ENCODE results near the gene NBL1. TPM values are rescaled to one million over a fixed set of nuclear protein-coding genes. Genes with fewer than 3 reads are reported as not detected.

Gene NBL1
- total and polyA plus RNA-seq, 2 experiments from 2014 or later: 6.1 to 10.6 TPM

DNA sequence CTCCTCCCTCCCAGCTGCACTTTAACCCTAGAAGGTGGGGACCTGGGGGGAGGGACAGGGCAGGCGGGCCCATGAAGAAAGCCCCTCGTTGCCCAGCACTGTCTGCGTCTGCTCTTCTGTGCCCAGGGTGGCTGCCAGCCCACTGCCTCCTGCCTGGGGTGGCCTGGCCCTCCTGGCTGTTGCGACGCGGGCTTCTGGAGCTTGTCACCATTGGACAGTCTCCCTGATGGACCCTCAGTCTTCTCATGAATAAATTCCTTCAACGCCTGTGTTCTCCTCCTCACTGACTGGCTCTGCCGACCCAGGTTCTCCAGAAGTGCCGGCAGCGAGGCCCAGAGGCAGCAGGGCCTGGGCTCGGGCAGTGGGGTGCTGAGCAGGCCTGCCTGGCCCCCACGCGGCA, 14.1 kb downstream of the NBL1 start:
- no peaks in the 10 kb centered on the region; the same call in 2 of the 3 replicates for H3K36me3 Mint-ChIP-seq (ENCODE audit: low read depth)
- Histone ChIP-seq H3K4me1 (ENCODE audit: insufficient read depth) (0 out of 2 replicates have a peak, but pooled peaks cover 6% of the 10 kb centered on the region), H3K79me2 (replicated peaks; ENCODE audit: insufficient read depth) (no peaks in the 10 kb centered on the region), H3K36me3 (ENCODE audit: insufficient read depth) (no peaks in the 10 kb centered on the region), H3K27ac (ENCODE audit: low read depth) (no peak overlapping the region), H3K27me3 (ENCODE audit: insufficient read depth) (peaks cover 11% of the 10 kb centered on the region), H3K4me3 (no peak overlapping the region), H4K20me1 (replicated peaks; ENCODE audit: insufficient read depth) (no peaks in the 10 kb centered on the region), H2AFZ (no peak overlapping the region), H3K9me2 (ENCODE audit: insufficient read depth) (no peaks in the 10 kb centered on the region), H3F3A (replicated peaks; ENCODE audit: low read depth) (peaks cover 12% of the 10 kb centered on the region), H3K4me2 (no peak overlapping the region)
- DNase-seq (ENCODE audit: low spot score) (no peak), ATAC-seq (no peak)
- no peaks in the 10 kb centered on the region; the same call in 2 of the 3 replicates for H3K9me3 Mint-ChIP-seq
- peaks cover 24% of the 10 kb centered on the region for H3K27me3 Mint-ChIP-seq (ENCODE audit: insufficient read depth, low read depth, poor library complexity)
- H3K27ac Mint-ChIP-seq: no peak overlapping the region
- no peak for TF ChIP-seq ZNF114 (CRISPR knock-in tag; IDR thresholded peaks at IDR 0.05)
- H3K4me1 Mint-ChIP-seq: peaks cover 26% of the 10 kb centered on the region
- no peak overlapping the region for H3K4me3 Mint-ChIP-seq

DNA sequence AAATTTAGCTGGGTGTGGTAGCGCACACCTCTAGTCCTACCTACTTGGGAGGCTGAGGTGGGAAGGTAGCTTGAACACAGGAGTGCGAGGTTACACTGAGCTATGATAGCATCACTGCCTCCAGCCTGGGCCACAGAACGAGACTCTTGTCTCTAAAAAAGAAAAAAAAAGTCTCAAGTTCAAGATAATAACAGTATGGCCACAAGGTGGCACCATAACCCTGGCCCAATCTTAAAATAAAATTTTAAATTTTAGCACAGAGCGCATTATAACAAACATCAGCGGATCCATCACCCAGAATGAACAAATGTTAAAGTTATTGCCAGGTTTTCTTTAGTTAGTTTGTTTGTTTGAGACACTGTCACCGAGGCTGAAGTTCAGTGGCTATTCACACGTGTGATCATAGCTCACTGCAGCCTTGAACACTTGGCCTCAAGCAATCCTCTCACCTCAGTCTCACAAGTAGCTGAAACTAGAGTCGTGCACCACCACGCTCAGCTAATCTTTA, 17.7 kb downstream of the NBL1 start:
- H3K27ac ChIP-seq (ENCODE audit: low read depth): no peak overlapping the region
- Mint-ChIP-seq H3K9me3 (no peaks in the 10 kb centered on the region; the same call in 2 of the 3 replicates), H3K36me3 (ENCODE audit: low read depth) (peaks cover 2% of the 10 kb centered on the region; the same call in 1 of the 3 replicates), H3K27me3 (ENCODE audit: insufficient read depth, low read depth, poor library complexity) (peaks cover 47% of the 10 kb centered on the region), H3K4me3 (no peak overlapping the region), H3K27ac (no peak overlapping the region), H3K4me1 (peaks cover 19% of the 10 kb centered on the region)
- no peak overlapping the region for H3K4me3 ChIP-seq
- H3F3A ChIP-seq (replicated peaks; ENCODE audit: low read depth): peaks cover 12% of the 10 kb centered on the region; the same call in 1 of the 2 replicates
- H3K4me2 ChIP-seq: no peak overlapping the region
- 0 out of 2 replicates have a peak, but pooled peaks cover 6% of the 10 kb centered on the region for H3K4me1 ChIP-seq (ENCODE audit: insufficient read depth)
- H2AFZ ChIP-seq: no peak overlapping the region
- H3K27me3 ChIP-seq (ENCODE audit: insufficient read depth): peaks cover 46% of the 10 kb centered on the region
- no peak for ATAC-seq
- no peaks in the 10 kb centered on the region for H4K20me1 ChIP-seq (replicated peaks; ENCODE audit: insufficient read depth)
- H3K79me2 ChIP-seq (replicated peaks; ENCODE audit: insufficient read depth): no peaks in the 10 kb centered on the region
- no peaks in the 10 kb centered on the region for H3K36me3 ChIP-seq (ENCODE audit: insufficient read depth)
- peak; percentile 74 for DNase-seq (ENCODE audit: low spot score)
- no peaks in the 10 kb centered on the region for H3K9me2 ChIP-seq (ENCODE audit: insufficient read depth)
- peak; percentile 63 to 87 for TF ChIP-seq CTCF (conservative IDR thresholded peaks at IDR 0.05; ENCODE audit: low read depth in 2 of 2)
- no peak for TF ChIP-seq ZNF114 (CRISPR knock-in tag; IDR thresholded peaks at IDR 0.05)

DNA sequence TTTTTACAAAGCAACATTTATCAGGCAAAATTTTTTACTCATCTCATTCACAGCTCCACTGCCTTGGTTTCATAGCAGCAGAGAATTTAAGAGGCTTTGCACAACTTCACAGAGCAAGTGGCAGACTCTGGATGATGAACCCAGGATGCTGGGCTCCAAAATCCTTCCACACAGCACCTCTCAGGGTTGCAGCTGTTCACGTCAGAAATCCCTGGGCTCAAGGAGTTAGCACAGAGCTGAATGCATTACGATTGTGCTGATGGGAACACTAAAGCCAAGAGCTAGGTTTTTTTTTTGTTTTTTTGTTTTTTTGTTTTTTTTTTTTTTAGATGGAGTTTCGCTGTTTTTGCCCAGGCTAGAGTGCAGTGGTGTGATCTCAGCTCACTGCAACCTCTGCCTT, 18.2 kb downstream of the NBL1 start:
- H3K9me2 ChIP-seq (ENCODE audit: insufficient read depth): no peaks in the 10 kb centered on the region
- H3K4me3 Mint-ChIP-seq: no peak overlapping the region
- peaks cover 12% of the 10 kb centered on the region; the same call in 1 of the 2 replicates for H3F3A ChIP-seq (replicated peaks; ENCODE audit: low read depth)
- H3K27ac Mint-ChIP-seq: no peak overlapping the region
- H3K4me2 ChIP-seq: no peak overlapping the region
- H3K4me1 Mint-ChIP-seq: peaks cover 16% of the 10 kb centered on the region
- no peak for ATAC-seq
- H3K36me3 ChIP-seq (ENCODE audit: insufficient read depth): no peaks in the 10 kb centered on the region
- peaks cover 5% of the 10 kb centered on the region; the same call in 1 of the 3 replicates for H3K36me3 Mint-ChIP-seq (ENCODE audit: low read depth)
- no peak overlapping the region for H3K27ac ChIP-seq (ENCODE audit: low read depth)
- H3K27me3 ChIP-seq (ENCODE audit: insufficient read depth): peaks cover 51% of the 10 kb centered on the region
- peaks cover 50% of the 10 kb centered on the region for H3K27me3 Mint-ChIP-seq (ENCODE audit: insufficient read depth, low read depth, poor library complexity)
- no peaks in the 10 kb centered on the region for H3K79me2 ChIP-seq (replicated peaks; ENCODE audit: insufficient read depth)
- DNase-seq (ENCODE audit: low spot score): no peak
- no peak overlapping the region for H2AFZ ChIP-seq
- no peak overlapping the region for H3K4me3 ChIP-seq
- no peaks in the 10 kb centered on the region; the same call in 2 of the 3 replicates for H3K9me3 Mint-ChIP-seq
- no peaks in the 10 kb centered on the region for H4K20me1 ChIP-seq (replicated peaks; ENCODE audit: insufficient read depth)
- H3K4me1 ChIP-seq (ENCODE audit: insufficient read depth): 0 out of 2 replicates have a peak, but pooled peaks cover 3% of the 10 kb centered on the region
- TF ChIP-seq CREB1 (CRISPR knock-in tag; IDR thresholded peaks at IDR 0.05; ENCODE audit: low read depth) (no peak), CTCF (conservative IDR thresholded peaks at IDR 0.05; ENCODE audit: low read depth in 2 of 2) (no peak), ZNF462 (CRISPR knock-in tag; IDR thresholded peaks at IDR 0.05) (no peak)

Data from GM23338 (cell line).